Neural cell (in vitro differentiated cells): ENCODE data around the gene TTN. TPM values are rescaled to one million over a fixed set of nuclear protein-coding genes. Genes with fewer than 3 reads are reported as not detected.

Source experiments
- H2AFZ ChIP-seq: fragments of 200-600, 300-800 bp; sonication (generic), shearing (Covaris generic); 2 replicates; pipeline ENCODE4 v1.6.0; 2014; ENCODE audit warnings: low read depth, mild to moderate bottlenecking, antibody characterized with exemption, low read length, moderate library complexity
- H3F3A ChIP-seq: fragments of 200-600 bp; shearing (Covaris generic); 2 replicates; pipeline ENCODE4 v1.6.1; 2016; ENCODE audit warnings: mild to moderate bottlenecking, moderate library complexity, mixed read lengths, antibody characterized with exemption, low read length; ENCODE audit not compliant: insufficient read depth, poor library complexity, severe bottlenecking
- H3K27ac ChIP-seq: fragments of 200-600, 300-800 bp; sonication (generic), shearing (Covaris generic); 2 replicates; pipeline ENCODE4 v1.5.1; 2014; ENCODE audit warnings: mild to moderate bottlenecking, low read length, moderate library complexity
- H3K27me3 ChIP-seq: fragments of 300-800, 200-600 bp; sonication (generic), shearing (Covaris generic); 2 replicates; pipeline ENCODE4 v1.6.0; 2014; ENCODE audit warnings: mild to moderate bottlenecking, low read depth, low read length, moderate library complexity; ENCODE audit not compliant: insufficient read depth
- H3K36me3 ChIP-seq: fragments of 300-800, 200-600 bp; sonication (generic), shearing (Covaris generic); 2 replicates; pipeline ENCODE4 v1.5.1; 2014; ENCODE audit warnings: mild to moderate bottlenecking, antibody characterized with exemption, low read length, moderate library complexity; ENCODE audit not compliant: insufficient read depth
- H3K4me2 ChIP-seq: fragments of 300-800, 200-600 bp; sonication (generic), shearing (Covaris generic); 2 replicates; pipeline ENCODE4 v1.6.0; 2014; ENCODE audit warnings: mild to moderate bottlenecking, low read length
- H3K4me3 ChIP-seq: fragments of 300-800, 200-600 bp; sonication (generic), shearing (Covaris generic); 2 replicates; pipeline ENCODE4 v1.5.1; 2014; ENCODE audit warnings: mild to moderate bottlenecking, low read length, moderate library complexity
- H3K79me2 ChIP-seq: fragments of 200-600 bp; shearing (Covaris generic); replicated peaks from 2 replicates; pipeline ENCODE4 v1.6.0; 2014; ENCODE audit warnings: mild to moderate bottlenecking, low read length, moderate library complexity; ENCODE audit not compliant: insufficient read depth
- H3K9ac ChIP-seq: fragments of 300-800, 200-600 bp; sonication (generic), shearing (Covaris generic); 2 replicates; pipeline ENCODE4 v1.6.1; 2016; ENCODE audit warnings: mild to moderate bottlenecking, low read length, mixed read lengths
- H3K9me2 ChIP-seq: fragments of 200-600 bp; shearing (Covaris generic); 2 replicates; pipeline ENCODE4 v1.6.1; 2016; ENCODE audit warnings: mild to moderate bottlenecking, low read length, mixed read lengths; ENCODE audit not compliant: insufficient read depth
- H3K9me3 ChIP-seq: fragments of 200-600, 300-800 bp; sonication (generic), shearing (Covaris generic); 2 replicates; pipeline ENCODE4 v1.6.1; 2016; ENCODE audit warnings: mild to moderate bottlenecking, mixed run types, low read length, moderate library complexity, mixed read lengths
- H4K20me1 ChIP-seq: fragments of 200-600 bp; shearing (Covaris generic); 2 replicates; pipeline ENCODE4 v1.6.1; 2016; ENCODE audit warnings: mild to moderate bottlenecking, mixed run types; ENCODE audit not compliant: insufficient read depth
- EP300 ChIP-seq: fragments of 450-650 bp; conservative IDR thresholded peaks from 2 replicates; pipeline ENCODE4 v1.6.1; 2014; ENCODE audit warnings: antibody characterized with exemption, mild to moderate bottlenecking, moderate library complexity; ENCODE audit not compliant: poor library complexity, severe bottlenecking
- EZH2 ChIP-seq: fragments of 200-600, 300-800 bp; shearing (Covaris generic), sonication (generic); IDR thresholded peaks from 2 replicates; pipeline ENCODE4 v1.6.1; 2014; ENCODE audit warnings: antibody characterized with exemption, low read length, borderline replicate concordance, mild to moderate bottlenecking; ENCODE audit not compliant: insufficient read depth, poor library complexity, severe bottlenecking
- MXI1 ChIP-seq: fragments of 450-650 bp; conservative IDR thresholded peaks from 2 replicates; pipeline ENCODE4 v1.6.1; 2014; ENCODE audit warnings: antibody characterized with exemption, mild to moderate bottlenecking; ENCODE audit not compliant: poor library complexity, severe bottlenecking
- POLR2AphosphoS5 ChIP-seq: IDR thresholded peaks from 2 replicates; pipeline ENCODE4 v1.6.1; 2012
- RAD21 ChIP-seq: fragments of 450-650 bp; conservative IDR thresholded peaks from 2 replicates; pipeline ENCODE4 v1.6.1; 2014; ENCODE audit warnings: antibody characterized with exemption, mild to moderate bottlenecking, moderate library complexity
- SMC3 ChIP-seq: fragments of 450-650 bp; conservative IDR thresholded peaks from 2 replicates; pipeline ENCODE4 v1.6.1; 2014; ENCODE audit warnings: antibody characterized with exemption, mild to moderate bottlenecking, moderate library complexity; ENCODE audit not compliant: poor library complexity
- TAF1 ChIP-seq: IDR thresholded peaks from 2 replicates; pipeline ENCODE4 v1.6.1; 2012; ENCODE audit warnings: low read depth
- polyA plus RNA-seq: library from polyadenylated mRNA; depleted of rRNA; stranded (reverse); fragments of >200 nt; gene quantifications from 2 replicates; pipeline ENCODE4 v1.2.3, GENCODE V29; 2014
- TF ChIP-seq, protein P1 (sequence below): fragments of 450-650 bp; IDR thresholded peaks from 2 replicates; pipeline ENCODE4 v1.5.1; 2014; ENCODE audit warnings: antibody characterized with exemption, mild to moderate bottlenecking, moderate library complexity; ENCODE audit not compliant: poor library complexity, severe bottlenecking
- TF ChIP-seq, protein P2 (sequence below): IDR thresholded peaks from 2 replicates; pipeline ENCODE4 v1.6.1; 2012; ENCODE audit warnings: borderline replicate concordance

TTN gene
- polyA plus RNA-seq, 1 donor from 2014 or later: 0.10 TPM

DNA sequence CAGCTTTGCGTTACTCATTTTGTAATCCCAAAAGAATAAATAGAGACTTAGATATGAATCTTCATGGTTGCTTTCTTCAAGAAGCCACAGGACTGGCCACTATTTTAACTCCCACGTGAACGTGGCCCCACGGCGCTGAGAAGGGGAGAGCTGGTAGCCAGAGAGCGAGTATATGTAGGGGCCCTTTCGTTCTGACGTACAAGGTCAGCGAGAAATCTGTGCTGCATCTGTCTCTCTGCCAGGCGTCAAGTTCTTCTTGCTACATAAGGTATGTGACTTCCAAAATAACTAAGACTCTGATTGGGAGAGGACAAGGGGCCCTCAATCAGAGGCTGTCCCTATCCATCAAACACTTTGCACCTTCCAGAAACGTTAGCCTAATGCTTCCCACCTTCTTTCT is 177.8 kb downstream of the TTN start:
- no peaks in the 10 kb centered on the region for H3F3A ChIP-seq
- no peaks in the 10 kb centered on the region for H3K9me3 ChIP-seq
- H3K9ac ChIP-seq: no peak overlapping the region
- H3K27me3 ChIP-seq: no peaks in the 10 kb centered on the region
- H3K9me2 ChIP-seq: no peaks in the 10 kb centered on the region
- H3K4me2 ChIP-seq: no peak overlapping the region
- H3K79me2 ChIP-seq: no peaks in the 10 kb centered on the region
- no peak overlapping the region for H3K27ac ChIP-seq
- H4K20me1 ChIP-seq: no peaks in the 10 kb centered on the region
- no peak overlapping the region for H3K4me3 ChIP-seq
- no peak overlapping the region for H2AFZ ChIP-seq
- no peaks in the 10 kb centered on the region for H3K36me3 ChIP-seq
- TF ChIP-seq EZH2 (no peak), EP300 (no peak), RAD21 (no peak), TAF1 (no peak), MXI1 (no peak), SMC3 (no peak), POLR2AphosphoS5 (no peak)
- TF ChIP-seq, protein P1, sequence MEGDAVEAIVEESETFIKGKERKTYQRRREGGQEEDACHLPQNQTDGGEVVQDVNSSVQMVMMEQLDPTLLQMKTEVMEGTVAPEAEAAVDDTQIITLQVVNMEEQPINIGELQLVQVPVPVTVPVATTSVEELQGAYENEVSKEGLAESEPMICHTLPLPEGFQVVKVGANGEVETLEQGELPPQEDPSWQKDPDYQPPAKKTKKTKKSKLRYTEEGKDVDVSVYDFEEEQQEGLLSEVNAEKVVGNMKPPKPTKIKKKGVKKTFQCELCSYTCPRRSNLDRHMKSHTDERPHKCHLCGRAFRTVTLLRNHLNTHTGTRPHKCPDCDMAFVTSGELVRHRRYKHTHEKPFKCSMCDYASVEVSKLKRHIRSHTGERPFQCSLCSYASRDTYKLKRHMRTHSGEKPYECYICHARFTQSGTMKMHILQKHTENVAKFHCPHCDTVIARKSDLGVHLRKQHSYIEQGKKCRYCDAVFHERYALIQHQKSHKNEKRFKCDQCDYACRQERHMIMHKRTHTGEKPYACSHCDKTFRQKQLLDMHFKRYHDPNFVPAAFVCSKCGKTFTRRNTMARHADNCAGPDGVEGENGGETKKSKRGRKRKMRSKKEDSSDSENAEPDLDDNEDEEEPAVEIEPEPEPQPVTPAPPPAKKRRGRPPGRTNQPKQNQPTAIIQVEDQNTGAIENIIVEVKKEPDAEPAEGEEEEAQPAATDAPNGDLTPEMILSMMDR: no peak
- TF ChIP-seq, protein P2, sequence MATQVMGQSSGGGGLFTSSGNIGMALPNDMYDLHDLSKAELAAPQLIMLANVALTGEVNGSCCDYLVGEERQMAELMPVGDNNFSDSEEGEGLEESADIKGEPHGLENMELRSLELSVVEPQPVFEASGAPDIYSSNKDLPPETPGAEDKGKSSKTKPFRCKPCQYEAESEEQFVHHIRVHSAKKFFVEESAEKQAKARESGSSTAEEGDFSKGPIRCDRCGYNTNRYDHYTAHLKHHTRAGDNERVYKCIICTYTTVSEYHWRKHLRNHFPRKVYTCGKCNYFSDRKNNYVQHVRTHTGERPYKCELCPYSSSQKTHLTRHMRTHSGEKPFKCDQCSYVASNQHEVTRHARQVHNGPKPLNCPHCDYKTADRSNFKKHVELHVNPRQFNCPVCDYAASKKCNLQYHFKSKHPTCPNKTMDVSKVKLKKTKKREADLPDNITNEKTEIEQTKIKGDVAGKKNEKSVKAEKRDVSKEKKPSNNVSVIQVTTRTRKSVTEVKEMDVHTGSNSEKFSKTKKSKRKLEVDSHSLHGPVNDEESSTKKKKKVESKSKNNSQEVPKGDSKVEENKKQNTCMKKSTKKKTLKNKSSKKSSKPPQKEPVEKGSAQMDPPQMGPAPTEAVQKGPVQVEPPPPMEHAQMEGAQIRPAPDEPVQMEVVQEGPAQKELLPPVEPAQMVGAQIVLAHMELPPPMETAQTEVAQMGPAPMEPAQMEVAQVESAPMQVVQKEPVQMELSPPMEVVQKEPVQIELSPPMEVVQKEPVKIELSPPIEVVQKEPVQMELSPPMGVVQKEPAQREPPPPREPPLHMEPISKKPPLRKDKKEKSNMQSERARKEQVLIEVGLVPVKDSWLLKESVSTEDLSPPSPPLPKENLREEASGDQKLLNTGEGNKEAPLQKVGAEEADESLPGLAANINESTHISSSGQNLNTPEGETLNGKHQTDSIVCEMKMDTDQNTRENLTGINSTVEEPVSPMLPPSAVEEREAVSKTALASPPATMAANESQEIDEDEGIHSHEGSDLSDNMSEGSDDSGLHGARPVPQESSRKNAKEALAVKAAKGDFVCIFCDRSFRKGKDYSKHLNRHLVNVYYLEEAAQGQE: no peak

DNA sequence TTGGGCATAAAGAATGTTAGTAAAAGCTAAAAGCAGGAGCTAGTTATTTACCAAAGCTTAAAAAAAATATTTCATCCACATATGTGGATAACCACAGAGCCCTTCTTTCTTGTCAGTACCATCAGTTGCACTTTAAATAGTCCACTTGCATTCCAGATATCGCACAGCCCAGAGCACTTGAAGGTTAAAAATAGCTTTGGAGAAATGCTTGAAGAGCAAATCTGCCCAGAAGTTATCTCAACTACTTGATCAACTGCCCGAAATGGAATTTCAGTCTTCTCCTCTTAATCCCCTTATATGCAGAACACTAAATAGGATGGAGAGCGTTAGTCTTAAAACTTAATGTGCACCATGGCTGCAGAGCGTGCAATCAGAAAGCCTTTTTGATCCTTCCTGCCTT is 178.6 kb downstream of the TTN start:
- Histone ChIP-seq H3K79me2 (no peaks in the 10 kb centered on the region), H2AFZ (no peak overlapping the region), H4K20me1 (no peaks in the 10 kb centered on the region), H3K4me3 (no peak overlapping the region), H3K36me3 (no peaks in the 10 kb centered on the region), H3K9me3 (no peaks in the 10 kb centered on the region), H3K27ac (no peak overlapping the region), H3K4me2 (no peak overlapping the region), H3F3A (no peaks in the 10 kb centered on the region), H3K9me2 (no peaks in the 10 kb centered on the region), H3K27me3 (no peaks in the 10 kb centered on the region), H3K9ac (no peak overlapping the region)
- TF ChIP-seq, protein P1: no peak
- TF ChIP-seq, protein P2: no peak
- TF ChIP-seq MXI1 (no peak), EP300 (no peak), POLR2AphosphoS5 (no peak), SMC3 (no peak), RAD21 (no peak), TAF1 (no peak), EZH2 (no peak)
